SK-N-SH (cell line): ENCODE data around the gene TMCO4. TPM values are rescaled to one million over a fixed set of nuclear protein-coding genes. Genes with fewer than 3 reads are reported as not detected.

ENCODE experiments used
- CTCF ChIA-PET: fragments of 300-600, 350-600 bp; formaldehyde crosslinking; extraction: SDS; loops from one replicate; lab custom pipeline; 2021; lab: Yijun Ruan, JAX
- POLR2A ChIA-PET: fragments of 350-600 bp; sonication (Branson Sonifier 250); formaldehyde crosslinking; extraction: SDS; loops from one replicate; lab custom pipeline; 2020; ENCODE audit warnings: antibody characterized with exemption, inconsistent platforms; lab: Yijun Ruan, JAX
- DNase-seq: peaks from one replicate; pipeline ENCODE4 v3.0.0; 2012
- H2AFZ ChIP-seq: fragments of 200-600 bp; sonication (generic); 2 replicates; pipeline ENCODE4 v1.8.1; 2016; ENCODE audit warnings: antibody characterized with exemption, mild to moderate bottlenecking, low read depth
- H3F3A ChIP-seq: fragments of 200-600 bp; sonication (generic); replicated peaks from 2 replicates; pipeline ENCODE3; 2016; ENCODE audit warnings: antibody characterized with exemption, mild to moderate bottlenecking; ENCODE audit not compliant: insufficient read depth
- H3K27ac ChIP-seq, 2 experiments: fragments of 200-500 bp in 1 of 2; fragments of 200-600 bp in 1 of 2; sonication (Bioruptor generic) in 1 of 2; sonication (generic), shearing (Covaris generic) in 1 of 2; 2 replicates each; pipeline versions ENCODE4 v1.5.1 to v1.6.1; 2014 to 2016; ENCODE audit warnings: low read depth in 2 of 2, inconsistent platforms in 1 of 2, low read length in 1 of 2, mild to moderate bottlenecking in 1 of 2, mixed read lengths in 1 of 2
- H3K27me3 ChIP-seq: fragments of 200-600 bp; sonication (generic), shearing (Covaris generic); 2 replicates; pipeline ENCODE4 v1.6.1; 2016; ENCODE audit warnings: mixed run types; ENCODE audit not compliant: insufficient read depth
- H3K36me3 ChIP-seq, 2 experiments: fragments of 200-500 bp in 1 of 2; fragments of 200-600 bp in 1 of 2; sonication (Bioruptor generic) in 1 of 2; sonication (generic) in 1 of 2; replicated peaks in 1 of 2; 2 replicates each; pipeline versions ENCODE3 to v1.5.1; 2014 to 2016; ENCODE audit warnings: low read length in 1 of 2, mild to moderate bottlenecking in 1 of 2; ENCODE audit not compliant: insufficient read depth in 2 of 2, control insufficient read depth in 1 of 2
- H3K4me1 ChIP-seq, 2 experiments: fragments of 200-500 bp in 1 of 2; fragments of 200-600 bp in 1 of 2; sonication (Bioruptor generic) in 1 of 2; sonication (generic), shearing (Covaris generic) in 1 of 2; 2 replicates each; pipeline versions ENCODE4 v1.5.1 to v1.6.1; 2014 to 2016; ENCODE audit warnings: low read depth in 1 of 2, low read length in 1 of 2, mixed run types in 1 of 2; ENCODE audit not compliant: insufficient read depth in 2 of 2, control insufficient read depth in 1 of 2
- H3K4me2 ChIP-seq: fragments of 200-600 bp; sonication (generic), shearing (Covaris generic); 2 replicates; pipeline ENCODE4 v1.6.1; 2017; ENCODE audit warnings: mixed run types
- H3K4me3 ChIP-seq, 2 experiments: fragments of 200-500 bp in 1 of 2; fragments of 200-600 bp in 1 of 2; sonication (Bioruptor generic) in 1 of 2; sonication (generic), shearing (Covaris generic) in 1 of 2; 2 replicates each; pipeline versions ENCODE4 v1.5.1 to v1.8.1; 2014 to 2016; ENCODE audit warnings: low read depth in 2 of 2, inconsistent platforms in 1 of 2, low read length in 1 of 2, mild to moderate bottlenecking in 1 of 2, mixed read lengths in 1 of 2, moderate library complexity in 1 of 2
- H3K79me2 ChIP-seq: fragments of 200-600 bp; sonication (generic); 2 replicates; pipeline ENCODE4 v1.8.1; 2017; ENCODE audit warnings: mild to moderate bottlenecking; ENCODE audit not compliant: insufficient read depth
- H3K9ac ChIP-seq: fragments of 200-600 bp; sonication (generic); 2 replicates; pipeline ENCODE4 v1.6.1; 2017; ENCODE audit warnings: mixed run types
- H3K9me2 ChIP-seq: fragments of 200-600 bp; sonication (generic); 2 replicates; pipeline ENCODE4 v1.6.1; 2017; ENCODE audit warnings: mixed run types
- H3K9me3 ChIP-seq: fragments of 200-600 bp; sonication (generic); 2 replicates; pipeline ENCODE4 v1.6.1; 2017; ENCODE audit warnings: mixed run types, mild to moderate bottlenecking, moderate library complexity
- H4K20me1 ChIP-seq: fragments of 200-600 bp; sonication (generic); 2 replicates; pipeline ENCODE4 v1.6.1; 2017; ENCODE audit warnings: mild to moderate bottlenecking, mixed run types; ENCODE audit not compliant: insufficient read depth
- CHD2 ChIP-seq: fragments of 150-350 bp; IDR thresholded peaks from 2 replicates; pipeline ENCODE4 v1.6.1; 2018; ENCODE audit warnings: low read length; ENCODE audit not compliant: partially characterized antibody
- ELF1 ChIP-seq: IDR thresholded peaks from 2 replicates; pipeline ENCODE4 v1.4.0; 2012
- EP300 ChIP-seq, 2 experiments: IDR thresholded peaks; 2 replicates each; pipeline versions ENCODE4 v1.4.0 to v1.6.1; 2012; ENCODE audit warnings: borderline replicate concordance in 1 of 2, low read depth in 1 of 2, low read length in 1 of 2
- FOSL2 ChIP-seq: IDR thresholded peaks from 2 replicates; pipeline ENCODE4 v1.4.0; 2012; ENCODE audit warnings: low read depth, mild to moderate bottlenecking, moderate library complexity, borderline replicate concordance
- GABPA ChIP-seq: IDR thresholded peaks from 2 replicates; pipeline ENCODE4 v1.4.0; 2012; ENCODE audit warnings: low read depth, mild to moderate bottlenecking
- JUND ChIP-seq: IDR thresholded peaks from 2 replicates; pipeline ENCODE4 v1.4.0; 2012
- NFIC ChIP-seq: IDR thresholded peaks from 2 replicates; pipeline ENCODE4 v1.4.0; 2012; ENCODE audit warnings: borderline replicate concordance
- NRF1 ChIP-seq: IDR thresholded peaks from 2 replicates; pipeline ENCODE4 v1.6.1; 2012; ENCODE audit warnings: low read depth, mild to moderate bottlenecking, low read length
- POLR2AphosphoS5 ChIP-seq: IDR thresholded peaks from 2 replicates; pipeline ENCODE4 v1.6.1; 2012; ENCODE audit warnings: low read depth, low read length
- RAD21 ChIP-seq: IDR thresholded peaks from 2 replicates; pipeline ENCODE4 v1.6.1; 2012; ENCODE audit warnings: mild to moderate bottlenecking, low read length
- RCOR1 ChIP-seq: fragments of 150-350 bp; IDR thresholded peaks from 2 replicates; pipeline ENCODE4 v1.6.1; 2017; ENCODE audit warnings: antibody characterized with exemption, low read length
- RFX5 ChIP-seq: IDR thresholded peaks from 2 replicates; pipeline ENCODE4 v1.6.1; 2012; ENCODE audit warnings: mild to moderate bottlenecking, improper control_type of control experiment, low read length
- RXRA ChIP-seq: IDR thresholded peaks from 2 replicates; pipeline ENCODE4 v1.4.0; 2012; ENCODE audit warnings: low read depth, mild to moderate bottlenecking, borderline replicate concordance
- SIN3A ChIP-seq: IDR thresholded peaks from 2 replicates; pipeline ENCODE4 v1.6.1; 2012; ENCODE audit warnings: low read depth, mild to moderate bottlenecking, low read length, moderate library complexity, borderline replicate concordance
- SMC3 ChIP-seq: IDR thresholded peaks from 2 replicates; pipeline ENCODE4 v1.6.1; 2012; ENCODE audit warnings: low read depth, low read length, improper control_type of control experiment
- TCF12 ChIP-seq: IDR thresholded peaks from 2 replicates; pipeline ENCODE4 v1.4.0; 2012
- TEAD4 ChIP-seq: IDR thresholded peaks from 2 replicates; pipeline ENCODE4 v1.4.0; 2012; ENCODE audit warnings: mild to moderate bottlenecking, borderline replicate concordance; ENCODE audit not compliant: insufficient read depth
- USF1 ChIP-seq: IDR thresholded peaks from 2 replicates; pipeline ENCODE4 v1.4.0; 2012; ENCODE audit warnings: low read depth, borderline replicate concordance
- ZBTB33 ChIP-seq: IDR thresholded peaks from 2 replicates; pipeline ENCODE4 v1.4.0; 2012; ENCODE audit warnings: low read depth, borderline replicate concordance
- WGBS: methylation state at CpG from one replicate; pipeline ENCODE4 v1.1.6; 2017; ENCODE audit warnings: low lambda C conversion rate; 5-methylcytosine and 5-hydroxymethylcytosine counted together
- polyA plus RNA-seq, 3 experiments: library from polyadenylated mRNA; depleted of rRNA; stranded (reverse); fragments of >200 nt; gene quantifications; 2 replicates each; pipeline ENCODE4 v1.2.3, GENCODE V29; 2012
- TF ChIP-seq, protein P1 (sequence below): IDR thresholded peaks from 2 replicates; pipeline ENCODE4; 2012
- TF ChIP-seq, protein P2 (sequence below): IDR thresholded peaks from 2 replicates; pipeline ENCODE4 v1.4.0; 2012; ENCODE audit warnings: low read depth

Gene TMCO4
- polyA plus RNA-seq, 1 of the 3 experiments (the other 2 are of a cell fraction): 4.2 TPM

- peak; percentile 32; the same call in 1 of the 2 replicates for TF ChIP-seq POLR2AphosphoS5
- TF ChIP-seq SIN3A: no peak
- TF ChIP-seq JUND: peak; percentile 59; the same call in 1 of the 2 replicates
- TF ChIP-seq ELF1: no peak
- TF ChIP-seq EP300 (IDR thresholded peaks at IDR 0.05; ENCODE audit: borderline replicate concordance in 1 of 2, low read depth in 1 of 2, low read length in 1 of 2): peak in 1 of 2 experiments; percentile 57; a peak in 1 of 4 replicates
- peak; percentile 76; the same call in 1 of the 2 replicates for TF ChIP-seq TEAD4
- TF ChIP-seq NFIC: peak; percentile 24; the same call in 1 of the 2 replicates
- TF ChIP-seq, protein P1, sequence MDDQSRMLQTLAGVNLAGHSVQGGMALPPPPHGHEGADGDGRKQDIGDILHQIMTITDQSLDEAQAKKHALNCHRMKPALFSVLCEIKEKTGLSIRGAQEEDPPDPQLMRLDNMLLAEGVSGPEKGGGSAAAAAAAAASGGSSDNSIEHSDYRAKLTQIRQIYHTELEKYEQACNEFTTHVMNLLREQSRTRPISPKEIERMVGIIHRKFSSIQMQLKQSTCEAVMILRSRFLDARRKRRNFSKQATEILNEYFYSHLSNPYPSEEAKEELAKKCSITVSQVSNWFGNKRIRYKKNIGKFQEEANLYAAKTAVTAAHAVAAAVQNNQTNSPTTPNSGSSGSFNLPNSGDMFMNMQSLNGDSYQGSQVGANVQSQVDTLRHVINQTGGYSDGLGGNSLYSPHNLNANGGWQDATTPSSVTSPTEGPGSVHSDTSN: peak; percentile 49; the same call in 1 of the 2 replicates
- TF ChIP-seq, protein P2, sequence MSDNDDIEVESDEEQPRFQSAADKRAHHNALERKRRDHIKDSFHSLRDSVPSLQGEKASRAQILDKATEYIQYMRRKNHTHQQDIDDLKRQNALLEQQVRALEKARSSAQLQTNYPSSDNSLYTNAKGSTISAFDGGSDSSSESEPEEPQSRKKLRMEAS: peak; percentile 55; the same call in 1 of the 2 replicates
- TF ChIP-seq USF1: peak; percentile 73; the same call in 1 of the 2 replicates
- no peak for TF ChIP-seq SMC3
- TF ChIP-seq TCF12: peak; percentile 64; the same call in 1 of the 2 replicates
- TF ChIP-seq RFX5: no peak
- peak; percentile 39; the same call in 1 of the 2 replicates for TF ChIP-seq RXRA
- peak; percentile 72 for TF ChIP-seq FOSL2
- Histone ChIP-seq H4K20me1 (no peaks in the 10 kb centered on the region), H3K9me2 (no peaks in the 10 kb centered on the region), H3K36me3 (no peaks in the 10 kb centered on the region), H2AFZ (no peak overlapping the region), H3K9me3 (no peaks in the 10 kb centered on the region), H3K79me2 (no peaks in the 10 kb centered on the region), H3K4me3 (no peak overlapping the region), H3K27me3 (no peaks in the 10 kb centered on the region), H3K9ac (peak overlapping the region; percentile 24; the same call in 1 of the 2 replicates), H3K4me1 (peaks cover 2 to 4% of the 10 kb centered on the region in 2 experiments; a peak in 2 of 4 replicates), H3K27ac (peak overlapping the region in 1 of 2 experiments; percentile 70; a peak in 2 of 4 replicates), H3F3A (no peaks in the 10 kb centered on the region), H3K4me2 (peak overlapping the region; percentile 29; the same call in 1 of the 2 replicates)
- POLR2A ChIA-PET: no interaction called here
- CTCF ChIA-PET: interaction anchor here (1.2 to 1.3 kb wide), 2 partner anchors 13 to 394 kb away, joined by 3 to 4 read pairs; no protein-coding TSS in a partner anchor
- WGBS: 17% methylated on average over 6 of the region's 7 CpGs
- DNase-seq: no peak
These were observed 41.4 kb downstream of the TMCO4 start for GRCh38 chr1:19758227-19758830.

DNA sequence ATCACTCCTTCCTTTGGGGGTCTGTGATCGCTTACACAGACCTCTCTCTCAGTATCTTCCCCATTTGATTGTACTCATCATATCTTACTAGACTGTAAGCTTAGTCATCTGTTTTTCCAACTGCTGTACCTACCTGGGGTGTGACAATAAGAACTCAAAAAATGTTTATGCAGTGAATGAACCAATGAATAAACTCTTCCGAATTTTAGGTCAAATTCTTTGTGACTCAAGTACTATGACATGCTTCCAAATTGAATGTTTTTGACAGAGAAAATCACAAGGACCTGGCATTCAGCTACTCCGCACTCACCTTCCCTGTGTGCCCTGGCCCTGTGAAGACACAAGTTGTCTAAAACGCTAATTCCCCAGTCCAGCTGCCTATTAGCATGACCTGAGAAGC is 42.1 kb downstream of the TMCO4 start:
- WGBS: 69% methylated on average over 4 of the region's 4 CpGs
- H3K9ac ChIP-seq: peak overlapping the region; percentile 24; the same call in 1 of the 2 replicates
- DNase-seq: no peak
- no peak overlapping the region for H2AFZ ChIP-seq
- H3K36me3 ChIP-seq: no peaks in the 10 kb centered on the region
- peak overlapping the region; percentile 29; the same call in 1 of the 2 replicates for H3K4me2 ChIP-seq
- no peaks in the 10 kb centered on the region for H4K20me1 ChIP-seq
- H3K4me3 ChIP-seq: no peak overlapping the region
- CTCF ChIA-PET: interaction anchor here (1.2 to 1.6 kb wide), 2 partner anchors 13 to 18 kb away, joined by 3 read pairs; no protein-coding TSS in a partner anchor
- POLR2A ChIA-PET: no interaction called here
- peak overlapping the region in 1 of 2 experiments; percentile 70; a peak in 2 of 4 replicates for H3K27ac ChIP-seq
- peaks cover 2 to 4% of the 10 kb centered on the region in 2 experiments; a peak in 2 of 4 replicates for H3K4me1 ChIP-seq
- H3K27me3 ChIP-seq: no peaks in the 10 kb centered on the region
- H3K9me3 ChIP-seq: no peaks in the 10 kb centered on the region
- no peaks in the 10 kb centered on the region for H3F3A ChIP-seq
- H3K9me2 ChIP-seq: no peaks in the 10 kb centered on the region
- H3K79me2 ChIP-seq: no peaks in the 10 kb centered on the region
- TF ChIP-seq POLR2AphosphoS5: no peak
- TF ChIP-seq NRF1: no peak
- TF ChIP-seq JUND: no peak
- no peak for TF ChIP-seq RCOR1
- TF ChIP-seq, protein P2: no peak
- TF ChIP-seq RAD21: no peak
- no peak for TF ChIP-seq ZBTB33
- TF ChIP-seq CHD2: no peak
- TF ChIP-seq RFX5: no peak
- TF ChIP-seq SIN3A: no peak
- no peak for TF ChIP-seq SMC3
- no peak for TF ChIP-seq FOSL2
- no peak for TF ChIP-seq GABPA
- no peak for TF ChIP-seq USF1
- no peak for TF ChIP-seq TCF12
